Measurements from ENCODE around the gene CAMK2N1. TPM values are rescaled to one million over a fixed set of nuclear protein-coding genes. Genes with fewer than 3 reads are reported as not detected.

The CAMK2N1 gene
- total RNA-seq, 2 experiments from 2014 or later: 0.57 to 0.69 TPM

Other genes starting within 250 kb of the CAMK2N1 start
- not detected for gene VWA5B1, start 195.3 kb downstream of the CAMK2N1 start, total RNA-seq
- 10 to 100 TPM; 10.9 to 12.1 TPM for gene MUL1, start 21.9 kb upstream of the CAMK2N1 start, total RNA-seq
- gene FAM43B, start 66.4 kb upstream of the CAMK2N1 start, total RNA-seq: not detected
- not detected for gene CDA, start 102.9 kb upstream of the CAMK2N1 start, total RNA-seq
- gene PINK1, start 147.2 kb upstream of the CAMK2N1 start, total RNA-seq: 1 to 10 TPM; 1.4 to 1.5 TPM
- gene DDOST, start 175.2 kb upstream of the CAMK2N1 start, total RNA-seq: 100 to 1,000 TPM; 167 to 169 TPM
- not detected for gene KIF17, start 231.8 kb upstream of the CAMK2N1 start, total RNA-seq
- under 1 TPM; 0.15 to 0.29 TPM for gene SH2D5, start 246.5 kb upstream of the CAMK2N1 start, total RNA-seq